Suprapubic skin (tissue), 3 donors: ENCODE results near the gene OR10G7.

ENCODE experiments used
- CTCF ChIP-seq, 2 donors: fragments of 200-600 bp in 1 of 2; fragments of 450-650 bp in 1 of 2; sonication (generic) in 1 of 2; IDR thresholded peaks; one replicate each; pipeline ENCODE4 v1.5.1; 2016 to 2019; ENCODE audit warnings: antibody characterized with exemption in 2 of 2, mild to moderate bottlenecking in 1 of 2, moderate library complexity in 1 of 2
- EP300 ChIP-seq: sonication (generic); formaldehyde crosslinking; IDR thresholded peaks from one replicate; pipeline ENCODE4 v1.6.1; 2017; ENCODE audit warnings: antibody characterized with exemption

DNA sequence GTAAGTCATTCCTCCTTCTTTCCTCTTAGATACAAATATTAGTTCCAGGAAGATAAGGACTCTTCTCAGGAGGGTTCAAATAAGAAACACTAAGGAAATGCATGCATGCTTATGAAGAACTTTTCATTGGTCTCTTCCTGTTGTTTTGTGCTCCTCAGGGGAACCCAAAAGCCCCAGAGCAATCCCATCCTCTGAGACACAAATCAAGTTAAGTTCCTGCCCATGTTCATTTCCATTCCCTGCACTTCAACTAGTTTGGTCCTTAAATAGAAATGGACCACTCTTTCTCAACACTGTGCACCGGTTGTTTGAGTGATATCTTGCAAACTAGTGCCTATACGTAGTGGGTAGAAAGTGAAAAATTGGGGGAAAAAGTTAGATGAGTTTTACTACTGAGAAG lies 28.4 kb downstream of the OR10G7 start, which contains the start of gene OR10G4:
- no peak for TF ChIP-seq CTCF (IDR thresholded peaks at IDR 0.05)
- TF ChIP-seq EP300 = no peak
